Body of pancreas (tissue), 4 donors: ENCODE data around the gene ZNF420. TPM values are rescaled to one million over a fixed set of nuclear protein-coding genes. Genes with fewer than 3 reads are reported as not detected.
"Not testable (repeated sequence)": the region's sequence is repeated elsewhere in the genome, so short reads cannot be mapped to it uniquely, and the experiment has no call there.

Experiments used
- ATAC-seq: fragments of 150-250 bp; one replicate; pipeline ENCODE4 v1.9.1; 2016
- DNase-seq, 4 donors: peaks; one replicate each; pipeline ENCODE4 v3.0.0-alpha.2; 2019
- H3K27ac ChIP-seq, 4 donors: fragments of 200-600 bp; sonication (generic); 1 replicate in 3 of 4; 2 replicates in 1 of 4; pipeline versions ENCODE4 v1.5.1 to v1.6.1; 2016 to 2019; ENCODE audit warnings: mild to moderate bottlenecking in 1 of 4, mixed read lengths in 1 of 4, moderate library complexity in 1 of 4
- H3K27me3 ChIP-seq, 2 donors: fragments of 200-600 bp; sonication (generic); one replicate each; pipeline ENCODE4 v1.6.0; 2016; ENCODE audit warnings: mild to moderate bottlenecking in 1 of 2
- H3K36me3 ChIP-seq, 2 donors: fragments of 200-600 bp; sonication (generic); replicated peaks in 1 of 2; 2 replicates each; pipeline ENCODE4 v1.5.1; 2016; ENCODE audit warnings: low read depth in 2 of 2; ENCODE audit not compliant: insufficient read depth in 1 of 2
- H3K4me1 ChIP-seq: fragments of 200-600 bp; sonication (generic); one replicate; pipeline ENCODE4 v1.6.0; 2016
- H3K4me3 ChIP-seq, 2 donors: fragments of 200-600 bp; sonication (generic); 1 replicate in 1 of 2; 2 replicates in 1 of 2; pipeline ENCODE4 v1.5.1; 2016 to 2019
- H3K9me3 ChIP-seq, 3 donors: fragments of 200-600 bp; sonication (generic); 1 replicate in 2 of 3; 2 replicates in 1 of 3; pipeline ENCODE4 v1.5.1; 2016
- CTCF ChIP-seq, 7 experiments: fragments of 450-650 bp in 4 of 7; fragments of 200-600 bp in 3 of 7; sonication (generic) in 3 of 7; IDR thresholded peaks; one replicate each; pipeline ENCODE4 v1.5.1; 2016 to 2019; ENCODE audit warnings: antibody characterized with exemption in 7 of 7
- POLR2A ChIP-seq, 3 donors: fragments of 450-650 bp; IDR thresholded peaks; one replicate each; pipeline ENCODE4 v1.6.1; 2016; ENCODE audit warnings: antibody characterized with exemption in 3 of 3, mild to moderate bottlenecking in 2 of 3
- whole genome bisulfite sequencing, 2 donors: methylation state at CpG; one replicate each; pipeline ENCODE4 v1.1.5; 2017; 5-methylcytosine and 5-hydroxymethylcytosine counted together
- intact Hi-C: fragments of 100-400 bp; cut with DNase I; formaldehyde crosslinking; loops from one replicate; pipeline ENCODE4 v1.15.1; 2023
- total RNA-seq, 2 donors: library from RNA; depleted of rRNA; stranded (reverse); fragments of >200 nt; gene quantifications; one replicate each; pipeline ENCODE4 v1.1.0, GENCODE V29; 2016

Gene ZNF420
- total RNA-seq, 2 donors from 2014 or later = 2.6 to 4.4 TPM

GRCh38 chr19:37098570-37098969 lies 20.3 kb downstream of the ZNF420 start:
- Histone ChIP-seq H3K9me3 (peaks cover 0 to 60% (median 6%) of the 10 kb centered on the region in 3 donors), H3K4me1 (no peaks in the 10 kb centered on the region), H3K4me3 (no peak overlapping the region), H3K27me3 (no peaks in the 10 kb centered on the region), H3K36me3 (peaks cover 10 to 21% of the 10 kb centered on the region in 2 donors), H3K27ac (no peak overlapping the region)
- WGBS, 2 donors = 91 to 97% methylated on average over 1 of the region's 1 CpG
- ATAC-seq (no peak), DNase-seq (no peak)
- TF ChIP-seq POLR2A (IDR thresholded peaks at IDR 0.05) = no peak
- TF ChIP-seq CTCF (IDR thresholded peaks at IDR 0.05) = no peak
- intact Hi-C loops = no loop called here

- peaks cover 0 to 80% (median 10%) of the 10 kb centered on the region in 3 donors for H3K9me3 ChIP-seq
- H3K4me1 ChIP-seq, ATAC-seq, DNase-seq, H3K4me3 ChIP-seq, H3K27ac ChIP-seq, H3K27me3 ChIP-seq, intact Hi-C loops: not testable (repeated sequence)
- peaks cover 8 to 24% of the 10 kb centered on the region in 2 donors for H3K36me3 ChIP-seq
- 93 to 100% methylated on average over 4 to 5 of the region's 5 CpGs for WGBS, 2 donors
Observed at GRCh38 chr19:37104135-37104534, 25.9 kb downstream of the ZNF420 start.

- 83 to 90% methylated on average over 7 of the region's 7 CpGs for WGBS, 2 donors
- H3K4me3 ChIP-seq, DNase-seq, ATAC-seq, H3K4me1 ChIP-seq, H3K27me3 ChIP-seq, H3K27ac ChIP-seq, intact Hi-C loops: not testable (repeated sequence)
- H3K9me3 ChIP-seq = peaks cover 0 to 88% (median under 1%) of the 10 kb centered on the region in 3 donors
- peaks cover 9 to 31% of the 10 kb centered on the region in 2 donors for H3K36me3 ChIP-seq
Observed at GRCh38 chr19:37111753-37112152, 33.5 kb downstream of the ZNF420 start.

- Histone ChIP-seq H3K4me3 (no peak overlapping the region), H3K4me1 (no peaks in the 10 kb centered on the region), H3K27me3 (no peaks in the 10 kb centered on the region), H3K9me3 (peaks cover 0 to 71% (median 0%) of the 10 kb centered on the region in 3 donors), H3K36me3 (peaks cover 9 to 20% of the 10 kb centered on the region in 2 donors), H3K27ac (no peak overlapping the region)
- TF ChIP-seq CTCF (IDR thresholded peaks at IDR 0.05) (no peak), POLR2A (IDR thresholded peaks at IDR 0.05) (no peak)
- DNase-seq (no peak), ATAC-seq (no peak)
- intact Hi-C loops = no loop called here
- 91 to 97% methylated on average over 9 of the region's 9 CpGs for WGBS, 2 donors
Observed at GRCh38 chr19:37114001-37114400, 35.8 kb downstream of the ZNF420 start.

GRCh38 chr19:37122093-37122492 lies 43.9 kb downstream of the ZNF420 start:
- H3K4me1 ChIP-seq, ATAC-seq, H3K27ac ChIP-seq, H3K27me3 ChIP-seq, DNase-seq, H3K4me3 ChIP-seq, H3K36me3 ChIP-seq, intact Hi-C loops: not testable (repeated sequence)
- WGBS, 2 donors = 86 to 95% methylated on average over 2 to 3 of the region's 3 CpGs
- peaks cover 0 to 40% (median 2%) of the 10 kb centered on the region in 3 donors for H3K9me3 ChIP-seq

GRCh38 chr19:37127999-37128820 lies 50.0 kb downstream of the ZNF420 start:
- Histone ChIP-seq H3K9me3 (peaks cover 0 to 90% (median 2%) of the 10 kb centered on the region in 3 donors), H3K27ac (no peak overlapping the region), H3K4me3 (no peak overlapping the region), H3K36me3 (peaks cover 8 to 9% of the 10 kb centered on the region in 2 donors), H3K27me3 (no peaks in the 10 kb centered on the region), H3K4me1 (no peaks in the 10 kb centered on the region)
- intact Hi-C loops = no loop called here
- 93 to 95% methylated on average over 12 of the region's 12 CpGs for WGBS, 2 donors
- no peak for ATAC-seq
- TF ChIP-seq POLR2A (IDR thresholded peaks at IDR 0.05) (no peak), CTCF (IDR thresholded peaks at IDR 0.05) (no peak)
- no peak for DNase-seq
